ENCODE data around the gene NCOR2.

Gene NCOR2

DNA sequence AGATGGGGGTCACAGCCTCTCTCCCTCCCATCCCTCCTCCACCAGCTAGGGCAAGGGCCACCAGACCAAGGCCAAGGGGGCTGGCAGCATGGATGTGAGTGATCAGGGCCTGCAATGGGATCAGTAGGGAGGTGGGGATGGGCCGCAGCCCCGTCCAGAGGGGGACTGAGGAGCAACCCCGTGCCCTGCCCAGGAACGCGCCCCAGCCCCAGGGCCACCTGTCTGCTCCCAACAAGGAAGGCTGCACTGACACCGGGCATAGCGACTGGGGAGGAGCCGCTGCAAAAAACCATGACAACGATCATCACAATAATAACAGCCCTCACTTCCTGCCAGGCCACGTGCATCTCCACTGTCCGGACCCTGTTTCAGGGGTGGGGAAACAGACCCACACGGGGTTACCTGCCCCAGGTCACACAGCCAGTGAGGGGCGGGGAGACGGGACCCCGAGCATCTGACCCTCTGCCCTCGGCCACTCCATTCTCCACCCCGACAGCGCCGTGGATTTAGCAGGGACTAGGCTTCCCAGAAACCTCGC is 24.3 kb downstream of the NCOR2 start:
- no peak for DNase-seq (ENCODE audit: low read depth)
- no peak overlapping the region for H3K4me3 ChIP-seq (ENCODE audit: low read depth, low read length)
- TF ChIP-seq, protein P1, sequence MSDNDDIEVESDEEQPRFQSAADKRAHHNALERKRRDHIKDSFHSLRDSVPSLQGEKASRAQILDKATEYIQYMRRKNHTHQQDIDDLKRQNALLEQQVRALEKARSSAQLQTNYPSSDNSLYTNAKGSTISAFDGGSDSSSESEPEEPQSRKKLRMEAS (IDR thresholded peaks at IDR 0.05; ENCODE audit: low read depth, low read length) = peak; percentile 24; the same call in 1 of the 2 replicates
- TF ChIP-seq MYC (IDR thresholded peaks at IDR 0.05; ENCODE audit: low read depth, low read length) = no peak

DNA sequence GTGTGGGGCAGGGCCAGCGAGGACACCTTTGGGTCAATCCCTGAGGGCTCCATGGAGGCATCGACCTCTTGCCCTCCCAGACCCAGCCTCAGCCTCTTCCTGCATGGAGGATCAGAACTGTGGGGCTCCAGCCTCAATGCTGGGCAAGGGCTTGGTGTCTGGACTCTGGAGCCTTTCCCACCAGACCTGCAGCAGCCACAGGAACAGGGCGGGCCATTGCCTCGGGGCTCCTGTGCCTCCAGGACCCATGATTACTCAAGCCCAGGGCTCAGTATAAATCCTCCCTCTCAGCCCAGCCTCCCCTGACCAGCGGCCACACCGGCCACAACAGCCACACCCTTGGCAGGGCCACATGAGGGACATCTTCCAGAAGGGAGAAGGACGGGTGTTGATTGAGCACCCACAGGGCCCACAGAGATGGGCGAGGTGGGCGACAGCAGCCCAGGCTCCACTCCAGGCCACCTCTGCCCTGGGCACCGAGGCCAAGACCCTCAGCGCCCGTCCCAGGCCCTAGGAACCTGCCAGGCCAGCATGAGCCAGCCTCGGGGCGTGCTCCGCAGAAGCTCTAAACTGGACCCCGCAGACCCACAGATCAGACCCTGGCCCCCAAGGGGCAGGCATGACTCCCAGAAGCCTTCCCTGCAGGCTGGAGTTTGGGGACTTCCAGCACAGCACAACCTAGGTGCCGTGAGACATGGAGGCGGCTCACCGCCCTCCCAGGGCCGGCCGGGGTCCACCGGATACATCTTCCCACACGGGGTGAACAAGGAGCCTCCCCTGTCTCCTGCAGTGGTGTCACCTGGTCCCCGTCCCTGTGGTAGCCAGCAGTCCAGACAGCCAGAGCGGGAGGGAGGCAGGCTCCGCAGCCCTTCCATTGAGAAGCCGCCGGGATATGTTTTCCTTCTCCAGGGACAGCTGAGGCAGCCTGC is 25.1 kb downstream of the NCOR2 start:
- TF ChIP-seq MYC (IDR thresholded peaks at IDR 0.05; ENCODE audit: low read depth, low read length) (no peak), POLR2A (IDR thresholded peaks at IDR 0.05; ENCODE audit: extremely low read depth, insufficient read length) (no peak)
- TF ChIP-seq, protein P2, sequence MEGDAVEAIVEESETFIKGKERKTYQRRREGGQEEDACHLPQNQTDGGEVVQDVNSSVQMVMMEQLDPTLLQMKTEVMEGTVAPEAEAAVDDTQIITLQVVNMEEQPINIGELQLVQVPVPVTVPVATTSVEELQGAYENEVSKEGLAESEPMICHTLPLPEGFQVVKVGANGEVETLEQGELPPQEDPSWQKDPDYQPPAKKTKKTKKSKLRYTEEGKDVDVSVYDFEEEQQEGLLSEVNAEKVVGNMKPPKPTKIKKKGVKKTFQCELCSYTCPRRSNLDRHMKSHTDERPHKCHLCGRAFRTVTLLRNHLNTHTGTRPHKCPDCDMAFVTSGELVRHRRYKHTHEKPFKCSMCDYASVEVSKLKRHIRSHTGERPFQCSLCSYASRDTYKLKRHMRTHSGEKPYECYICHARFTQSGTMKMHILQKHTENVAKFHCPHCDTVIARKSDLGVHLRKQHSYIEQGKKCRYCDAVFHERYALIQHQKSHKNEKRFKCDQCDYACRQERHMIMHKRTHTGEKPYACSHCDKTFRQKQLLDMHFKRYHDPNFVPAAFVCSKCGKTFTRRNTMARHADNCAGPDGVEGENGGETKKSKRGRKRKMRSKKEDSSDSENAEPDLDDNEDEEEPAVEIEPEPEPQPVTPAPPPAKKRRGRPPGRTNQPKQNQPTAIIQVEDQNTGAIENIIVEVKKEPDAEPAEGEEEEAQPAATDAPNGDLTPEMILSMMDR (IDR thresholded peaks at IDR 0.05; ENCODE audit: low read depth, low read length) = no peak
- TF ChIP-seq, protein P1 (IDR thresholded peaks at IDR 0.05; ENCODE audit: low read depth, low read length) = no peak
- DNase-seq (ENCODE audit: low read depth) = no peak
- no peak overlapping the region for H3K4me3 ChIP-seq (ENCODE audit: low read depth, low read length)

DNA sequence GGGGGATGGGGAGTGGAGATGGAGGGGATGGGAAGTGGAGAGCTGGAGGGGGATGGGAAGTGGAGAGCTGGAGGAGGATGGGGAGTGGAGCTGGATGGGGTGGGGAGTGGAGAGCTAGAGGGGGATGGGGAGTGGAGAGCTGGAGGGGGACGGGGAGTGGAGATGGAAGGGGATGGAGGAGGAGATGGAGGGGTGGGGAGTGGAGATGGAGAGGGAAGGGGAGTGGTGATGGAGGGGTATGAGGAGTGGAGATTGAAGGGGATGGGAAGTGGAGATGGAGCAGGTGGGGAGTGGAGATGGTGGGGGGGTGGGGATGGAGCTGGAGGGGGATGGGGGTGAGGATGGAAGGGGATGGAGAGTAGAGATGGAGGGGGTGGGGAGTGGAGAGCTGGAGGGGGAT is 26.1 kb downstream of the NCOR2 start:
- no peak overlapping the region for H3K4me3 ChIP-seq (ENCODE audit: low read depth, low read length)
- TF ChIP-seq, protein P2 (IDR thresholded peaks at IDR 0.05; ENCODE audit: low read depth, low read length) = no peak
- TF ChIP-seq, protein P1 (IDR thresholded peaks at IDR 0.05; ENCODE audit: low read depth, low read length) = no peak
- TF ChIP-seq MYC (IDR thresholded peaks at IDR 0.05; ENCODE audit: low read depth, low read length) (no peak), POLR2A (IDR thresholded peaks at IDR 0.05; ENCODE audit: extremely low read depth, insufficient read length) (no peak)
- no peak for DNase-seq (ENCODE audit: low read depth)

DNA sequence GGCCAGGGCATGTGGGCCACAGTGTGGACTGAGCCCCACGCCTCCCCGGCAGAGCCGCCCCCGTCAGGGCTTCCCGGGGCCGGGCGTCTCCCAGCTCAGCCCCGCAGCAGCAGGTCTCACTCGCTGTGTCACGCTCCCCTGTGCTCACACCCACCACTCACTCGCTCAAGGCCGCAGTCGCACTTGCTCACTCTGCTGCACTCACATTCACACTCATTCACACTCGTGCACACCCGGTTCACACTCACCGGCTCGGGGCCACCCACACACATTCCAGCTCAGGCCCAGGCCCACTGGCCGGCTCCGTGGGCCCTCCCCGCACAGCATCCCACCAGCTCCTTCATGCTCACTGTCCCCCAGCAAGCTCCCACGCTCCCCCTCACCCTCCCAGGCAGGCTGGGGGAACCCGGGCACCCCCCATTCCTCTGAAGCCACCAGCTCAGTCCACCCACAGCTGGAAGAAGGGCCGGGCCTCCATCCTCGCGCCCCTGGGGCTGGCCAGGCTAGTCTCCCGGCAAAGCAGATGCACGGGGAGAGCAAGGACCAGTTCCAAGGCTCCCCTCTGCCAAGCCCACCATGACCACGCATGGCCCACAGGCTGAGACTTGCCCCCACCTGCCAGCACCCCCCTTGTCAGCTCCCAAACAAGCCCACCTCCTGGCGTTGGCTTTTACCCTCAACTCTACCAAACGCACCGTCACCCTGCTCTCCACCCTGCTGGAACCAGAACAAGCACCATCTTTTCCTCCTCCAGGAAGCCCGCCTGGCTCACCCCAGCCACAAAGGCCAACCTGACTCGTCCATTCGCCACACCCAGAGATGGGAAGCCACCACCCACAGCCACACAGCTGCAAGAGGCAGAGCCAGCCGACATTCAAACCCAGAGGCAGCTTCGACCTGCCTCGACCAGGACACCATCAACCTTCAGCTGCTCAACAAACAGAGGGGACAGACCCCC is 28.0 kb downstream of the NCOR2 start:
- H3K4me3 ChIP-seq (ENCODE audit: low read depth, low read length) = no peak overlapping the region
- DNase-seq (ENCODE audit: low read depth) = no peak
- TF ChIP-seq POLR2A (IDR thresholded peaks at IDR 0.05; ENCODE audit: extremely low read depth, insufficient read length) (no peak), MYC (IDR thresholded peaks at IDR 0.05; ENCODE audit: low read depth, low read length) (no peak)
- TF ChIP-seq, protein P1 (IDR thresholded peaks at IDR 0.05; ENCODE audit: low read depth, low read length) = no peak
- TF ChIP-seq, protein P2 (IDR thresholded peaks at IDR 0.05; ENCODE audit: low read depth, low read length) = no peak

DNA sequence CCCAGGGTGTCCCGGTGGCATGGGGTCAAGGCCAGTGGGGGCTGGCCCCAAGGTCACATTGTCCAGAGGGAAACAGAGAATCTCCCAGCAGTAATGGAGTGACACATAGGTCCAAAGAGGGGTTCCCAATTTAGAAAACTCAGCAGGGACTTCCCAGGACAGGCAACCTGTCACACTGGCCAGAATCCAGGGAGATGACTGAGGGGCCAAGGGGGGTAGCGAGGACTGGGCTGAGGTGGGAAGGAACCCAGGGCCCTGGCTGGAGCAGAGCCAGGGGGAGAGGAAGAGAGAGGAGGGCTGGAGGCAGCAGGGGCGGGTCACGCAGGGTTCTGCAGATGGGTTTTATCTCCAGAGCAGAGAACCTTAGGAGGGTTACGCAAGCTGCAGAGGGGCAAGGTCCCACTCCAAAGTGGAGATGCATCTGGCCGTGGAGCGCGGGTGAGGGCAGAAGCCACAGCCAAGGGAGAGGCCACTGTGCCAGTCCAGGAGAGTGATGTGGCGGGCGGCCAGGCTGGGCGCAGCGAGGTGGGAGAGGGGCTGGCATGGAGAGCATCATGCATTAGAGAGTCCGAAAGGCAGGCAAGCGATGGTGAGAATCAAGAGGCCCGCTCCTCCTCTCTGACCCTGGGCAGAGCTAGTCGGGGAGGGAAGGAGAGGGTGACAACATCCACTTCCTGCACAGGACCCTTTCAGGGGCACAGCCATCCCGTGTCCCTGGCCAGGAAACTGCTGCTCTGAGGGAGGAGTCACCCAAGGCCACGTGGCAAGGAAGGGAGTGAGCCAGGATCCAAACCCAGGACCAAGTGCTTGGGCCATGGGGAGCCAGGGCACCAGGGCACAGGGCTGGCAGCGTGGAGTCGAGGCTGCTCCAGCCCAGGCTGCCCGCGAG is 29.0 kb downstream of the NCOR2 start:
- peak; percentile 81 for DNase-seq (ENCODE audit: low read depth)
- TF ChIP-seq MYC (IDR thresholded peaks at IDR 0.05; ENCODE audit: low read depth, low read length) = peak; percentile 82
- TF ChIP-seq, protein P2 (IDR thresholded peaks at IDR 0.05; ENCODE audit: low read depth, low read length) = no peak
- TF ChIP-seq, protein P1 (IDR thresholded peaks at IDR 0.05; ENCODE audit: low read depth, low read length) = peak; percentile 94
- H3K4me3 ChIP-seq (ENCODE audit: low read depth, low read length) = no peak overlapping the region

All from NB4 (cell line).